GM18517 (cell line): Measurements from ENCODE around the gene UBFD1.
"Not testable (repeated sequence)": the region's sequence is repeated elsewhere in the genome, so short reads cannot be mapped to it uniquely, and the experiment has no call there.

Source experiments
- ATAC-seq: cut with Tn5 transposase; IDR thresholded peaks from one replicate; pipeline ENCODE4 v1.9.1; 2021; ENCODE audit warnings: mild to moderate bottlenecking, moderate library complexity; ENCODE audit not compliant: unreplicated experiment

Gene UBFD1

GRCh38 chr16:23556881-23557778 is at the start of gene UBFD1, which contains the start of gene EARS2:
TSS of gene UBFD1 (plus strand) at chr16:23557727. CDS start at chr16:23557743, 16 bp downstream.
TSS of gene EARS2 (minus strand) at chr16:23557350. CDS start at chr16:23557343, 7 bp downstream.
- ATAC-seq, result peak; percentile 89

GRCh38 chr16:23508589-23509440 is 48.7 kb upstream of the UBFD1 start:
- ATAC-seq, result no peak

GRCh38 chr16:23509441-23509754 is 48.1 kb upstream of the UBFD1 start:
- ATAC-seq, result no peak

DNA sequence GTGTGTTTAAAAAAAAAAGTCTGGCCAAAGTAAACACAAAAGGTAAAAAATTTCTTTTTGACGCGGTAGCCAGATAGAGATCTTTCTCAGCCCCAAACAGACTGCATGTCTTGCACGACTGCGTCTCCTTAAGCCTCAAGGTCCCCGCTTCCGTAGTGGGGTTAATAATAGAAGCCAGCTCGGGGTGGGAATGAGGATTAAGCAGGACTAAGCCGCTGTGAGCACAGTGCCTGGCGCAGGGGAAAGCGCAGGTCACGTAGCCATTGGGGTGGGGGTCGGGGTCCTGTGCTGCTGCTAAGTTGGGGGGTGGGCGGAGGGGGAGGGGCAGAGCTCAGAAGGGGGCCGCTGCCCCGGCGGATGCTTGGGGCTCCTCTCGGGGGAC is 47.8 kb upstream of the UBFD1 start:
- ATAC-seq, result no peak

DNA sequence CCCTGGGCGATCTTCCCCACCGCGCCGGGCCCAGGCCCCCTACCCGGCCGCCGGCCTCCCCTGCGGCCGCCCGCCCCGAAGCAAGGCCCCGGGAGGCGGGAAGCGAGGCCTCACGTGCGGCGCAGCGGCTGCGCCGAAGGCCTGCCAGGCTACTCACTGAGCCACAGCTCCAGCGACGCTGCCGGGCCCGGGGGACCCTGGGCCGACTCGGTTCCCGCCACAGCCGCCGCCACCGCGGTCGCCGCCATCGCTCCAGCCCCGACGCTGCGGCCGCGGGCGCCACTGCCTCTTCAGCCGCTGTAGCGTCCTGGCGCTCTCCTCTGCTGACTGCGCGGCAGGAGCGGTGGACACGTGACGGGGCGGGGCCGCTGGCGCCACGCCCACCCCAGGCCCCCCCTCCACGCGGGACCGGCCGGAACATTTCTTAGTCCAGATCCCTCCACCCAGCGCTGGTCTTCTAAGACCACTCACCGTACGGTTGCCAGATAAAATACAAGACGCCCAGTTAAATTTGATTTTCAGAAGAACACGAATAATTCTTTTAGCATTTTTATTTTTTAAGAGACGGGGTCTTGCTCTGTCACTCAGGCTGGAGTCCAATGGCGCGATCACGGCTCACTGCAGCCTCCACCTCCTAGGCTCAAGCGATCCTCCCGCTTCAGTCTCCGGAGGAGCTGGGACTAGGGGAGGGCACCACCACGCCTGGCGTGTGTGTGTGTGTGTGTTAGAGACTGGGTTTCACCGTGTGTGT is 47.2 kb upstream of the UBFD1 start, which contains the start of gene GGA2:
TSS of gene GGA2 (minus strand) at position 331 of the 751 bp plus-strand sequence. CDS start at position 248, 83 bp downstream.
- ATAC-seq, result peak; percentile 60

DNA sequence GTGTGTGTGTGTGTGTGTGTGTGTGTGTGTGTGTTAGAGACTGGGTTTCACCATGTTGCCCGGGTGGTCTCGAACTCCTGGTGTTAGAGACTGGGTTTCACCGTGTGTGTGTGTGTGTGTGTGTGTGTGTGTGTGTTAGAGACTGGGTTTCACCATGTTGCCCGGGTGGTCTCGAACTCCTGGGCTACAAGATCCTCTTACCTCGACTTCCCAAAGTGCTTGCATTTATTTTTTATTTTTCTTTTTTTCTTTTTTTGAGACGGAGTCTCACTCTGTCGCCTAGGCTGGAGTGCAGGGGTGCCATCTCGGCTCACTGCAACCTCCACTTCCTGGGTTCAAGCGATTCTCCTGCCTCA is 46.6 kb upstream of the UBFD1 start:
- not testable (repeated sequence) for ATAC-seq

GRCh38 chr16:23511731-23512130 is 45.8 kb upstream of the UBFD1 start:
- no peak for ATAC-seq

GRCh38 chr16:23512168-23512695 is 45.3 kb upstream of the UBFD1 start:
- no peak for ATAC-seq

- no peak for ATAC-seq
These were observed 43.0 kb upstream of the UBFD1 start for GRCh38 chr16:23514381-23515152.

DNA sequence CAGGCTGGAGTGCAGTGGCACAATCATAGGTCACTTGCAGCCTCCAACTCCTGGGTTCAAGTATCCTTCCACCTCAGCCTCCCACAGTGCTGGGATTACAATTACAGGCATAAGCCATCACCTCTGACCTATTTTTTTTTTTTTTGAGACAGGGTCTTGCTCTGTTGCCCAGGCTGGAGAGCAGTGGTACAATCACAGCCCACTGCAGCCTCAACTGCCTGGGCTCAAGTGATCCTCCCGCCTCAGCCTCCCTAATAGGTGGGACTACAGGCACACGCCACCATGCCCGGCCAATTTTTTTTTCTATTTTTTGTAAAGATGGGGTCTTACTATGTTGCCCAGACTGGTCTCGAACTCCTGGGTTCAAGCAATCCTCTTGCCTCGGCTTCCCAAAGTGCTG is 41.6 kb upstream of the UBFD1 start:
- no peak for ATAC-seq

GRCh38 chr16:23516366-23517137 is 41.0 kb upstream of the UBFD1 start:
- ATAC-seq, result no peak

DNA sequence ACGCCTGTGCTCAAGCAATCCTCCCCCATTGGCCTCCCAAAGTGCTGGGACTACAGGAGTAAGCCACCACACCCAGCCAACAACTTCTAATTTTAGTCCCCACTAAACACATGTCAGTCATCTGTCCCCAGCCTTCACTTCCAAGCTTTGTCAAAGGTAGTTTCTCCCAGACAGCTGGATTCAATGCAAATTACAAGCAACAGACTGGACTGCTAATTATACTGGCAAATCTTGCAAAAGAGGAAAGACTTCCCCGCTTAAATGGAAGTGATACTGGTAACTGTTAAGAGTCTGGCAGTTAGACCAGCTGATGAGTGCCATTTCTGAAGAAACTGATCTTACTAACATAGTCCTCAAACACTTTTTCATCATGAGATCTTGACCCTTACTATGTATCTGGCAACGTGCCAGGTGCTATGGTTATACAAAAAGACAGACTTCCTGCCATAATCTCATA is 39.1 kb upstream of the UBFD1 start:
- no peak for ATAC-seq

DNA sequence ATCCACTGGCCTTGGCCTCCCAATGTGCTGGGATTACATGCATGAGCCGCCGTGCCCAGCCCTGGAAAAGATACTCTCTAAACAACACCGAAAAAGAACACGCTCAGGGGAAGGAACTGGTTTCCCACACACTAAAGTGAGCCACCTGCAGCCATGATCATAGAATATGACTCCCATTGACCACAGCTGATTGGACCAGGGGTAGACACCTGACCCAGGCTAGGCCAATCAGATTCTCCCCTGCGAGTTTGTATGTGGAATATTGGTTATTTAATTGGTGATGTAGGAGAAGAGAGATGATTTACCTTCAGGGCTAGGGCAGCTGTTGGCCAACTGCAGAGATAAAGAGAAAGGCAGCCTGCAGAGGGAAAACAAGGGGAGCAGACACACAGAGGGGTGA is 38.2 kb upstream of the UBFD1 start:
- ATAC-seq, result no peak

DNA sequence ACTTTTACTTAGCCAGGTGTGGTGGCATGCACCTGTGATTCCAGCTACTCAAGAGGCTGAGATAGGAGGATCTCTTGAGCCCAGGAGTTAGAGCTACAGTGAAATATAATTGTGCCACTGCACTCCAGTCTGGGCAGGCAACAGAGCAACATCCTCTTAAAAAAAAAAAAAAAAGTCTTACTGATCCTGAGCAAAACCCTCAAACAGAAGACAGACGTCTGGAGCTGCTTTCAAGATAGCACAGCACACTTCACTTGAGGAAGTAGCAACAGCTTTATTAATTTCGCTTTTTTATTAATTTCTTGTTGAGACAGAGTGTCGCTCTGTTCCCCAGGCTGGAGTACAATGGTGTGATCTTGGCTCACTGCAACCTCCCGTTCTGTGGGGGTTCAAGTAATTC is 37.0 kb upstream of the UBFD1 start:
- ATAC-seq, result no peak

GRCh38 chr16:23521037-23521743 is 36.3 kb upstream of the UBFD1 start:
- ATAC-seq, result no peak

DNA sequence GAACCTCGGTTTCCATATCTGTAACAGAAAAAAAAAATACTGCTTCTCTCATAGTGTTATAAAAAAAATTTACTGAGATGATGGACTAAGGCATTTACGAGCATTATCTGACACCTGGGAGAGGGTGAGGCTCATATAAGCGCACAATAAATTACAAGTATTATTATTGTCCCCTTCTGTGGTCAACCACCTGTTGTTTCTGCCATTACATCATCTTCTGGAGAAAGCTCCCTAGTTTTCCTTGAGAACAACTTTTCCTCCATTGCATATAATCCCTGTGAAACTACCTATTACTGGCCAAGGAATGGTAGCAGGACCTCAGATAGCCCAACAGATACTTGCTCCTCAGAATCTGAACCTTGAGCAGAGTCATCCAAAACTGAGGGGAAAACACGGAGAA is 35.6 kb upstream of the UBFD1 start:
- ATAC-seq, result no peak

GRCh38 chr16:23523321-23523720 is 34.2 kb upstream of the UBFD1 start:
- ATAC-seq, result no peak

DNA sequence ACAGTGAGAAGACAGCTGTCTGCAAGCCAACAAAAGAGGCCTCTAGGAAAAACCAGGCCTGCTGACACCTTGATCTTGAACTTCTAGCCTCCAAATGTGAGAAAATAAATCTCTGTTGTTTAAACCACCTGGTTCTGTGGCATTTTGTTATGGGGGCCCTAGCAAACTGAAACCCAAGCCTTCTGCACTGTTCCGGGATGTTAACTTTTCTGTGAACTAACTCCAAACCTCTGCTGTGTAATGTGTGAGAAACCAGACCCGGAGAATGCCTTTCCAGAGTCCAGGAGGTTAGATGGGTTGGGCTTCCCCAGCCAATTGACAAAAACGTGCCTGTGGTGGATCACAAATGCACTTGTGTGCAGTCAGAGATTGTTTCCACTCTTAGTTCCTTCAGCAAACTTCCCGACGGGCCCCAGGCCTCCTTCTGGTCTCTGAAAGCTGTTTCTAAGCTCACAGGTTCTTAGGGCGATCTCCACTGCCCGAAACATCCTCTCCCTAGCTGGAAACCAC is 33.6 kb upstream of the UBFD1 start:
- ATAC-seq, result no peak
